Activated T-cell treated with anti-CD3 and anti-CD28 coated beads for 4 hours (primary cell): Measurements from ENCODE around the gene PLXDC1.
"Not testable (repeated sequence)": the region's sequence is repeated elsewhere in the genome, so short reads cannot be mapped to it uniquely, and the experiment has no call there.

ENCODE experiments used
- DNase-seq: peaks from one replicate; pipeline ENCODE4 v3.0.0-alpha.2; 2020

The PLXDC1 gene

DNA sequence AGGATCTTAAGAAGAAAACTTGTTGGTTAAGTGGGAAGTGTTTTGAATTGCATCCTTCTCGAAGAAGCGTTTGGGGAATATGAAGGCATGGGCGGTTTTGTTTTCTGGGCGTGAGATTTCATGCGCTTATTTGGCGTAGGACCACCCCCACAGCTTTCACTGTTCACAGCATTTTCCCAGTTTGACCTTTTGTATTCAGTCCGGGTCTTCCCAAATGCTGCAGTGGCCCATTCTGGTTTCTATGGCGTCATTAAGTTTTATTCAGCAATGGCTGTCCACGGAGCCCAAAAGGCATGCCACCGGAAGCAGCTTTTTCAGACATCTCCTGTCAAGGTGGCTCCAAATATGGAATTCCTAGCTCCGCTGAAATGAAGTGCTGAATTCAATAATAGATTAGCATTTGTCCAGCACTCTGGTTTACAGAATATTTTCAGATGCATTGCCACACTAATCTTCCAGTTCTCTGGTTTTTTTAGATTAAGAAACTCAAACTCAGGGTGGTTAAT lies 93.7 kb downstream of the PLXDC1 start:
- DNase-seq = no peak

- no peak for DNase-seq
Observed at GRCh38 chr17:39054111-39054645, 97.3 kb downstream of the PLXDC1 start.

GRCh38 chr17:39052423-39052822 lies 99.0 kb downstream of the PLXDC1 start:
- not testable (repeated sequence) for DNase-seq

DNA sequence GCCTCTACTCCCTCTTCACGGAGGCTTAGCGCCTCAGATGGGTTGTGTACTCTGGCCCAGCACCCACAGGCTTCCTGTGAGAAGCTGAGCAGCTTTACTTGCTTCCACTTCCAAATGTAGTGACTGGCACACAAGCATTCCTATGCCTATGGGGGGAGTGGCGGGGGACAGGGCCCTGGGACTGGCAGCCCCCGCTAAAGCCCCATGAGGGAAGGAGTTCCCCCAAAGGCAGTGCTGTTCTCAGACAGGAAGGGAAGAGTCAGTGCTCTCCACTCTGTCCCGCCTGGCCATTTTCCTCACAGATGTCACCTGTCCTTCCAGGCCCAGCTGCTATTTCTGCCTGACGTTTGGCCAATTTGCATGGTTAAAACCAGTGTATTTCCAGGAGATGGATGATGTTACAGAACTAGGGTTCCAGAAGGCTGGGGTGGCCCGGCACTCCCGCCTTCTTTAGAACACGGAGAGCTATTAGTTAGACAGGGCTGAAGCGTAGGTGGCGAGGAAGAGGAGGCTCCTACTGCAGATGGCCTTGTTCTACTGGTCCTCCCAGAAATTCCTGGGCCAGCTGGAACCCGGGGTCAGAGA lies 100.3 kb downstream of the PLXDC1 start:
- DNase-seq = no peak

GRCh38 chr17:39045948-39046679 lies 105.3 kb downstream of the PLXDC1 start:
- no peak for DNase-seq

DNA sequence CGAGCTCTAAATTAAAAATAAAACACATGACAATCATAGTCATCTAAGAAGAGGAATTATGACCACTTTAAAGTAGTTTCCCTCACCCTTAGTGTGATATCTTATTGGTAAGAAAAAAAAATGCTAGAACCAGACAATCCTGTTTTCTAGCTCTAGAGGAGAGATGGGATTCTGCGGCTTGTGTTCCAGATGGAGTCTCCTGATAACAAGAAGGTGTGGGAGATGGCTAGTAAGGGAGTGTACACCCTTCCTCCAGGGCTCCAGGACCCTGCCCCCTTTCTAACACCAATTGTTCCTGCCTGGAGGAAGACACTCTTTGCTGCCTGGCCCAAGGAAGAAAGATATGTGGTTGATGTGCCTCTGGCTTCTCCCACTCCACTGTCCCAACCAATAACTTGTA lies 115.4 kb downstream of the PLXDC1 start:
- DNase-seq = no peak

- DNase-seq = not testable (repeated sequence)
Observed at GRCh38 chr17:39035578-39035977, 115.9 kb downstream of the PLXDC1 start.

DNA sequence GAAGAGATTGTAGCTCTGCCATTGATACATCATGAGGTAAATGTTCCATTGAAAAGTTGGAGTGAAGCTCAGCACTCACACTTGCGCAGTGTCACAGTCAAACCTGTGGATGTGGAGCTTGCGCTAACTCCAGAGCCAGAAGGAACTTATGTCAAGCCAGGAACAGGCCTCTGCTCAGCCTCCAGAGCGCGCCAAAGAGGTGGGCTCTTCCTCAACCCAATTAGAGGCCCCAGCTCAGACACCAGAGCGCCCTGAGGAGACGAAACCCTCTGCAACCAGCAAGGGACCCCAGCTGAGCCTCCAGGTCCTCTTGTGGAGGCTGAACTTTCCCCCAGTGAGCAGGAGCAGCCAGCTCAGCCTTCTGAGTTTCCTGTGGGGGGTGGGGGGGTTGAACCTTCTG lies 122.7 kb downstream of the PLXDC1 start:
- DNase-seq = no peak

DNA sequence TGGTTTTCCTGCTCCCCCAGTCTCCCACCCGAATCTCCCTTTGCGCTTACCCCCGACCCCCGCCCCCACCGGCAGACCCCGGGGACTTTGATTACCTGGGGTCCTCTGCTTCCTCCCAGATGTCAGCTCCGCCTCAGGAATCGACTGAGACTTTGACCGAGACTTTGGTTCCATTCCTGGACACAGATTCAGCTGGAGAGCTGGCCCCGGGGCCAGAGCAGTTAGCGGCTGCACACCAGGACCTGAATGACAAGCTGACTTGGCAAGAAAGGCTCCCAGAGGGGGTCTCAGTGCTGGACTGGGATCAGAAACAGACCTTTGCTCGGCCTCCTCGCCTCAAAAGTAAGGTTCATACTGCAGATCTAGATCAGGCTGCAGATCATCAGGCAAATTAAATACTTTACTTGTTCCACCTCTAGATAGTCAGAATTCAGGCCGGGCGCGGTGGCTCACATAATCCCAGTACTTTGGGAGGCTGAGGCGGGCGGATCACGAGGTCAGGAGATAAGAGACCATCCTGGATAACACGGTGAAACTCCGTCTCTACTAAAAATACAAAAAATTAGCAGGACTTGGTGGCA lies 123.9 kb downstream of the PLXDC1 start:
- DNase-seq = no peak

DNA sequence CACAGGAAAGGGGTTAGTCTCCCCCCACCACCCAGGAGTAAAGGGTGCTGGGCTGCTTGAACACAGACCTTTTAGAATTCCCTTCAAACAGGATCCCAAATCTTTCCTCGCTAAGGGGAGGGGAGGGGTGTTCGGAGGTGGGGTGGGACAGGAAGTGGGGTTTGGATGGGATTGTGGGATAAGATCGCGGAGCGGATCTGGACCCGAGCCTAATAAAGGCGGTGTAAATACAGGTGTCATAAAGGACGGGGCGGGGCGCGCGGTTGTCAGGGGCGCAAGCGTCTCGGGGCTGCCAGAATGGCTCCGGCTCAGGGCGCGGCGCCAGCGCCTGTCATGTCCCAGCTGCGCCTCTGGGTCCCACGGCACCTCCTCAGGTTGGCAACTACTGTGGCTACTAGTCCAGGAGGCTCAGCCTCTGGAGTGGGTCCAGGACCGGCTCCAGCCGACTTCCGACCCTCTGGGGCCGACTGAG lies 124.4 kb downstream of the PLXDC1 start:
- no peak for DNase-seq

DNA sequence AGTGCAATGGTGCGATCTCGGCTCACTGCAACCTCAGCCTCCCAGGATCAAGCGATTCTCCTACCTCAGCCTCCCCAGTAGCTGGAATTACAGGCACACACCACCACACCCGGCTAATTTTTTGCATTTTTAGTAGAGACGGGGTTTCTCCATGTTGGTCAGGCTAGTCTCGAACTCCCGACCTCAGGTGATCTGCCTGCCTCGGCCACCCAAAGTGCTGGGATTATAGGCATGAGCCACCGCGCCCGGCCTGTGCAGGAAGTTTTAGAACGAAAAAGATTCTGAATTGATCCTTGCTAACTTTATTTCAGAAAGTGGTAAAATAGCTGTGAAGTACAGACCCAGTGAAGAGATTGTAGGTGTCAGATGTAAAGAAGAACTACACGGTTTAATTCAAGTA lies 125.1 kb downstream of the PLXDC1 start:
- not testable (repeated sequence) for DNase-seq

GRCh38 chr17:39022924-39023323 lies 128.5 kb downstream of the PLXDC1 start:
- DNase-seq = no peak

- DNase-seq = not testable (repeated sequence)
Observed at GRCh38 chr17:39020037-39020436, 131.4 kb downstream of the PLXDC1 start.

- DNase-seq = no peak
Observed at GRCh38 chr17:39018267-39019134, 132.9 kb downstream of the PLXDC1 start.

- no peak for DNase-seq
Observed at GRCh38 chr17:39016193-39017153, 135.0 kb downstream of the PLXDC1 start.

- no peak for DNase-seq
Observed at GRCh38 chr17:39015546-39015935, 135.9 kb downstream of the PLXDC1 start.

- no peak for DNase-seq
Observed at GRCh38 chr17:39014795-39015545, 136.5 kb downstream of the PLXDC1 start.

- DNase-seq = no peak
Observed at GRCh38 chr17:39014044-39014794, 137.2 kb downstream of the PLXDC1 start.
